MM.1S (cell line): ENCODE data around the gene PCMTD2.
"Not testable (repeated sequence)": the region's sequence is repeated elsewhere in the genome, so short reads cannot be mapped to it uniquely, and the experiment has no call there.

Experiments used
- EZH2 ChIP-seq: fragments of 300-600 bp; sonication (generic); optimal IDR thresholded peaks from 2 replicates; pipeline ENCODE3; 2017; ENCODE audit warnings: low read depth, mild to moderate bottlenecking, antibody characterized with exemption, low read length, mixed read lengths
- TF ChIP-seq, protein P1 (sequence below): fragments of 300-600 bp; sonication (generic); IDR thresholded peaks from 2 replicates; pipeline ENCODE4 v1.5.1; 2016; ENCODE audit warnings: antibody characterized with exemption, low read length, mixed read lengths

DNA sequence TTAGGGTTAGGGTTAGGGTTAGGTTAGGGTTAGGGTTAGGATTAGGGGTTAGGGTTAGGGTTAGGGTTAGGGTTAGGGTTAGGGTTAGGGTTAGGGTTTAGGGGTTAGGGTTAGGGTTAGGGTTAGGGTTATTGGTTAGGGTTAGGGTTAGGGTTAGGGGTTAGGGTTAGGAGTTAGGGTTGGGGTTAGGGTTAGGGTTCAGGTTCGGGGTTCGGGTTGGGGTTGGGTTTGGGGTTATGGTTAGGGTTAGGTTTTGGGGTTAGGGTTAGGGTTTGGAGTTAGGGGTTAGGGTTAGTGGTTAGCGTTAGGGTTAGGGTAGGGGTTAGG, 31.7 kb downstream of the PCMTD2 start:
- TF ChIP-seq, protein P1, sequence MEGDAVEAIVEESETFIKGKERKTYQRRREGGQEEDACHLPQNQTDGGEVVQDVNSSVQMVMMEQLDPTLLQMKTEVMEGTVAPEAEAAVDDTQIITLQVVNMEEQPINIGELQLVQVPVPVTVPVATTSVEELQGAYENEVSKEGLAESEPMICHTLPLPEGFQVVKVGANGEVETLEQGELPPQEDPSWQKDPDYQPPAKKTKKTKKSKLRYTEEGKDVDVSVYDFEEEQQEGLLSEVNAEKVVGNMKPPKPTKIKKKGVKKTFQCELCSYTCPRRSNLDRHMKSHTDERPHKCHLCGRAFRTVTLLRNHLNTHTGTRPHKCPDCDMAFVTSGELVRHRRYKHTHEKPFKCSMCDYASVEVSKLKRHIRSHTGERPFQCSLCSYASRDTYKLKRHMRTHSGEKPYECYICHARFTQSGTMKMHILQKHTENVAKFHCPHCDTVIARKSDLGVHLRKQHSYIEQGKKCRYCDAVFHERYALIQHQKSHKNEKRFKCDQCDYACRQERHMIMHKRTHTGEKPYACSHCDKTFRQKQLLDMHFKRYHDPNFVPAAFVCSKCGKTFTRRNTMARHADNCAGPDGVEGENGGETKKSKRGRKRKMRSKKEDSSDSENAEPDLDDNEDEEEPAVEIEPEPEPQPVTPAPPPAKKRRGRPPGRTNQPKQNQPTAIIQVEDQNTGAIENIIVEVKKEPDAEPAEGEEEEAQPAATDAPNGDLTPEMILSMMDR, result not testable (repeated sequence)
- not testable (repeated sequence) for TF ChIP-seq EZH2
